ENCODE results near the gene IL22RA2.

Gene IL22RA2

DNA sequence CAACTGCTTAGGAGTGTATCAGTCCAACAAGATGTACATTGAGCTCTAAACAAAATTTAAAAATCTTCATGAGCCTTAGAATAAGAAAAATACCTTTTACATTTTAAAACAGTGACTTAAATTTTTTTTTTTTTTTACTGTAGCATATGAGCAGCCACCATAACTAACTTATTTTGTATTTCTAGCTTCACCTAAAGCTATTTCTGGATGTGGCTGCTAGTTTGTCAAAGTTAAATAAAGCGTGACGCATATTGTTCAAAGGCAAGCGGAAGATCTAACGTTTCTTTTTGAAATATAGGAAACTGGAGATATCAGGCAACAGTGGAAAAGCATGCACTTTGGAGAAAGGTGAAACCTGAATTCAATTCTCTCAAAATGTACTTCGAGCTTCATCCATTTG is 3.3 kb upstream of the IL22RA2 start:
- TF ChIP-seq, protein P1, sequence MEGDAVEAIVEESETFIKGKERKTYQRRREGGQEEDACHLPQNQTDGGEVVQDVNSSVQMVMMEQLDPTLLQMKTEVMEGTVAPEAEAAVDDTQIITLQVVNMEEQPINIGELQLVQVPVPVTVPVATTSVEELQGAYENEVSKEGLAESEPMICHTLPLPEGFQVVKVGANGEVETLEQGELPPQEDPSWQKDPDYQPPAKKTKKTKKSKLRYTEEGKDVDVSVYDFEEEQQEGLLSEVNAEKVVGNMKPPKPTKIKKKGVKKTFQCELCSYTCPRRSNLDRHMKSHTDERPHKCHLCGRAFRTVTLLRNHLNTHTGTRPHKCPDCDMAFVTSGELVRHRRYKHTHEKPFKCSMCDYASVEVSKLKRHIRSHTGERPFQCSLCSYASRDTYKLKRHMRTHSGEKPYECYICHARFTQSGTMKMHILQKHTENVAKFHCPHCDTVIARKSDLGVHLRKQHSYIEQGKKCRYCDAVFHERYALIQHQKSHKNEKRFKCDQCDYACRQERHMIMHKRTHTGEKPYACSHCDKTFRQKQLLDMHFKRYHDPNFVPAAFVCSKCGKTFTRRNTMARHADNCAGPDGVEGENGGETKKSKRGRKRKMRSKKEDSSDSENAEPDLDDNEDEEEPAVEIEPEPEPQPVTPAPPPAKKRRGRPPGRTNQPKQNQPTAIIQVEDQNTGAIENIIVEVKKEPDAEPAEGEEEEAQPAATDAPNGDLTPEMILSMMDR (IDR thresholded peaks at IDR 0.05) = no peak
- no peak overlapping the region for H3K4me3 ChIP-seq (ENCODE audit: low read depth in 1 of 2, low read length in 1 of 2)
- H3K4me1 ChIP-seq (ENCODE audit: control insufficient read depth in 1 of 2, insufficient read depth in 1 of 2, low read depth in 1 of 2, low read length in 1 of 2) = peaks cover 1 to 15% of the 10 kb centered on the region in 2 experiments
- no peaks in the 10 kb centered on the region for H3K36me3 ChIP-seq
- H3K27ac ChIP-seq = no peak overlapping the region
- H3K27me3 ChIP-seq = no peaks in the 10 kb centered on the region
- no peaks in the 10 kb centered on the region for H3K9me3 ChIP-seq

DNA sequence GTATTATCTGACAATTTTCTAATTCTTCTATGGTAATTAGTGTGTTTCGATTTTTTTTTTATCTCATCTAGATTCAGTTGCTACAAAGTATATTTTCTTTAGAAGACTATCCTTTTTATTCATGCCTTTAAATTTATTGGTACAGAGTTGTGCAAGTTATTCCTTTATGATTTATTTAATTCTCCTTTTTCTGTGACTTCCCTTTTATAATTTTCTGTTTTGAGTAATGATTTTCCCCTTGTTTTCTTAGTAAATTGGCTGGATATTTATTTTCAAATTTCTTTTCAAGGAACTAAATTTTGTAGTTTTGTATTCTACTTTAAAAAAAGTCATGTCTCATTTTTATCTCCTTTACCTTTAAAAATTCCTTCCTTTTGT is 2.4 kb upstream of the IL22RA2 start:
- TF ChIP-seq, protein P1 (IDR thresholded peaks at IDR 0.05) = no peak
- no peak overlapping the region for H3K27ac ChIP-seq
- H3K4me1 ChIP-seq (ENCODE audit: control insufficient read depth in 1 of 2, insufficient read depth in 1 of 2, low read depth in 1 of 2, low read length in 1 of 2) = peaks cover 0 to 11% of the 10 kb centered on the region in 2 experiments
- H3K36me3 ChIP-seq = no peaks in the 10 kb centered on the region
- no peaks in the 10 kb centered on the region for H3K9me3 ChIP-seq
- H3K4me3 ChIP-seq (ENCODE audit: low read depth in 1 of 2, low read length in 1 of 2) = no peak overlapping the region
- no peaks in the 10 kb centered on the region for H3K27me3 ChIP-seq

DNA sequence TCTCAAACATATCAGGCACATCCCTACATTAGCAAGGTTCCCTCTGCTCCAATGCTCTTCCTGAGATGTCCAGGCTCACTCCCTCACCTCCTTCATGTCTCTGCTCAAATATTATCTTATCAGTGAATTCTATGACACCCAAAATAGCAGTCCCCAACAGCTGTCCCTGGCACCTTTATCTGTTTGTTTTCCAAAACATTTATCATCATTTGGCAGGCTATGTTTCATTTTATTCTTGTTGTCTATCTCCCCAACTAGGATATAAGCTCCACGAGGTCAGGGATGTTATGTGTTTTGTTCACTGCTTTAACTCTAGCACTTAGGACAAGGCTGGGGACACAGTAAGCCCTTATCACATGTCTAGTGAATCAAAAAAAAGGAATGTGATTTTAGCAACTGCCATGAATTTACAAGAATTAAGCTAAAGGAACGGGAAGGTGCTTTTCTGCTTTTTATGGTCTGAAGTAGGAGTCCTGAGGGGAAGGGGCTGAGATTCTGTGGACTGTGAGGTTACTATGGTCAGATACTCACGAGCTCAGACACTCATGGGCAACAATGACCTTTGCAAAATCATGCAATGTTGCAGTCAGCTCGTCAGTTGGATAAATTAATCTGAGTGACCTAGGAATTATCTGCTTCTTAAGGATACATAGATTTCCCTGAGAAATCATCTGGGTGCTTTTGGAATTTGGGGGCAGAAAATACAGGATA is 1.9 kb upstream of the IL22RA2 start:
- no peak overlapping the region for H3K4me3 ChIP-seq (ENCODE audit: low read depth in 1 of 2, low read length in 1 of 2)

DNA sequence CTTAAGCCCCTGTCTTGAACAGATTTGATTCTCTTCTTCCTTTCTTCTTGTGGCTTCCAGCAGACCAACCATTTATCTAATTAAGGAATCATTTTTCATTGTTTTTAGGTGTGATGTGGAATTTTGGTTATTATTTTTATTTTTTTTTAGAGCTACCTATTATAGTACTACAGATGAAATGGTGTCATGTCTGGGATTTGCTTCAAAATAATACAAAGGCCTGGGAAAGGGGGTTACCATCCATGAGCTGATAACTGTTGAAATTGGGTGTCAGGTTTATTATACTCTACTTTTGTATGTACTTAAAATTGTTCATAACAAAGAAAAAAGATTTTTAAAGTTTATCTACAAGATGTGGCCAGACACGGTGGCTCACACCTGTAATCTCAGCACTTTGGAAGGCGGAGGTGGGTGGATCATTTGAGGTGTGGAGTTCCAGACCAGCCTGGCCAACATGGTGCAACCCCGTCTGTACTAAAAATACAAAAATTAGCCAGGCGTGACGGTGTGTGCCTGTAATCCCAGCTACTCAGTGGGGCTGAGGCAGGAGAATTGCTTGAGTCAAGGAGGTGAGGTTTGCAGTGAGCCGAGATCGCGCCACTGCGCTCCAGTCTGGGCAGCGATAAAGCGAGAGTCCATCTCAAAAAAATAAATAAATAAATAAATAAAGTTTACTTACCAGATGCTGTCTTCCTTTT is 561 bp downstream of the IL22RA2 start:
- Histone ChIP-seq H3K4me1 (ENCODE audit: control insufficient read depth in 1 of 2, insufficient read depth in 1 of 2, low read depth in 1 of 2, low read length in 1 of 2) (peaks cover 0 to 7% of the 10 kb centered on the region in 2 experiments), H3K9me3 (no peaks in the 10 kb centered on the region), H3K36me3 (no peaks in the 10 kb centered on the region), H3K27me3 (no peaks in the 10 kb centered on the region), H3K27ac (no peak overlapping the region), H3K4me3 (ENCODE audit: low read depth in 1 of 2, low read length in 1 of 2) (no peak overlapping the region)
- TF ChIP-seq, protein P1 (IDR thresholded peaks at IDR 0.05) = no peak

More for the DNA sequence above, 1.9 kb upstream of the IL22RA2 start:
- Histone ChIP-seq H3K27ac (no peak overlapping the region), H3K27me3 (no peaks in the 10 kb centered on the region), H3K36me3 (no peaks in the 10 kb centered on the region), H3K9me3 (no peaks in the 10 kb centered on the region), H3K4me1 (ENCODE audit: control insufficient read depth in 1 of 2, insufficient read depth in 1 of 2, low read depth in 1 of 2, low read length in 1 of 2) (peaks cover 0 to 7% of the 10 kb centered on the region in 2 experiments)
- TF ChIP-seq, protein P1 (IDR thresholded peaks at IDR 0.05) = no peak

DNA sequence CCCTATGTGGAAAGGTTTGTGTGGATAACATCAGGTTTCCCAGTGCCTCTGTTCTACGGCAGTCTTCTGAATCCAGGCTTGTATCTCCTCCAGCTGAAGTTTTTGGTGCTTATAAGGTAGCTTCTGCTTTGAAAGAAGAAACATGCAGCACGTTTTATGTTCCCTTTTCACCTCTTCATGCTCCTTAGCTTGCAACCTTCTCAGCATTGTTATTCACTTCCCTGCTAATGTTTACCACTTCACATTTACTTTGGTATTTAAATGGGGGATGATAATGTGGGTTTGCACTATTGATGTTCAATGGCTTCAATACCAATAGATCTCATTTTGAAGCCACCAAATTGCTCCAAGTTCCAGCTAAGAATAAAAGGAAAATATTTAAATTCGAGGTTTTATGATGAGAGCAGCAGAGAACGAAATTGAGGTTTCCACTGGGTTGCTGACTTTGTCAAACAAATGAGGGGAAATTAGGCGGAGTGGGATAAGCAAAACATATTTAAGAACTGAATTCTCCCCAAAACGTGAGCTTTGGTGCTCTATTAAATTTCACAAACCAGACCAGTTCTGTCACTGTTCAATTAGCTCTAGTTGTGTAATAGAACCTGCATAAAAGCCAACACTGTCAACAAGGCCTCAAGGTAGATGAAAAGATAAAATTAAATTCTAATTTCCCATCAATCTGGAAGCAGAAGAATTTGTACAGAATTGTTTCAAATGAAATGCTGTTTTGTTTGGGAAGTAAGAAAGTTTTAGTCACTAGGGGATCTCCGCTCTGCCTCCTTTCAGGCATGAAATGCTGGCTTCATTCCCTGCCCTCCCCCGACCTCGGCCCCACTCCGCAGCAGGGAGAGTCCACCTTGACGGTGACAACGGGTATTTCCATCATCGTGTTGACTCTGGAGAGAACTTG is 1.4 kb downstream of the IL22RA2 start:
- Histone ChIP-seq H3K9me3 (no peaks in the 10 kb centered on the region), H3K4me1 (ENCODE audit: control insufficient read depth in 1 of 2, insufficient read depth in 1 of 2, low read depth in 1 of 2, low read length in 1 of 2) (peaks cover 1 to 14% of the 10 kb centered on the region in 2 experiments), H3K4me3 (ENCODE audit: low read depth in 1 of 2, low read length in 1 of 2) (no peak overlapping the region), H3K27ac (peak overlapping the region; percentile 26), H3K27me3 (no peaks in the 10 kb centered on the region), H3K36me3 (no peaks in the 10 kb centered on the region)
- TF ChIP-seq, protein P1 (IDR thresholded peaks at IDR 0.05) = no peak
